Naive B cell (primary cell): ENCODE measurements around the gene GRB7. TPM values are rescaled to one million over a fixed set of nuclear protein-coding genes. Genes with fewer than 3 reads are reported as not detected.
A peak's percentile ranks its signal among the peaks of the same experiment; 100 is the strongest.
"Not testable (repeated sequence)": the region's sequence is repeated elsewhere in the genome, so short reads cannot be mapped to it uniquely, and the experiment has no call there.

Experiments used
- ATAC-seq, 2 donors: fragments of 150-1000 bp; cut with Tn5 transposase; 2 replicates each; pipeline ENCODE4 v1.10.0; 2021; ENCODE audit warnings: low read depth in 2 of 2, mild to moderate bottlenecking in 2 of 2, moderate library complexity in 2 of 2
- DNase-seq: peaks from one replicate; pipeline ENCODE4 v3.0.0; 2022
- H3K27ac Mint-ChIP-seq, 6 donors: one replicate each; pipeline ENCODE4 v1.8.0; 2020 to 2022; ENCODE audit warnings: mild to moderate bottlenecking in 6 of 6, mixed read lengths in 6 of 6, moderate library complexity in 5 of 6, inconsistent platforms in 2 of 6
- H3K27me3 Mint-ChIP-seq, 3 donors: one replicate each; pipeline ENCODE4 v1.8.0; 2021 to 2022; ENCODE audit warnings: mixed read lengths in 3 of 3, mild to moderate bottlenecking in 1 of 3
- H3K36me3 Mint-ChIP-seq, 2 donors: one replicate each; pipeline ENCODE4 v1.8.0; 2020 to 2022; ENCODE audit warnings: mixed read lengths in 2 of 2, inconsistent platforms in 1 of 2, mild to moderate bottlenecking in 1 of 2
- H3K4me1 Mint-ChIP-seq, 3 donors: one replicate each; pipeline ENCODE4 v1.8.0; 2020 to 2022; ENCODE audit warnings: mixed read lengths in 3 of 3, inconsistent platforms in 1 of 3, mild to moderate bottlenecking in 1 of 3, moderate library complexity in 1 of 3
- H3K4me3 Mint-ChIP-seq, 8 donors: one replicate each; pipeline ENCODE4 v1.8.0; 2020 to 2022; ENCODE audit warnings: mild to moderate bottlenecking in 8 of 8, mixed read lengths in 8 of 8, moderate library complexity in 8 of 8, inconsistent platforms in 2 of 8
- H3K9me3 Mint-ChIP-seq, 7 donors: one replicate each; pipeline ENCODE4 v1.8.0; 2020 to 2022; ENCODE audit warnings: mixed read lengths in 7 of 7, mild to moderate bottlenecking in 5 of 7, inconsistent platforms in 2 of 7, moderate library complexity in 1 of 7
- polyA plus RNA-seq, 6 donors: library from polyadenylated mRNA; unstranded; fragments of 300-500 nt; fragmentation: Illumina TruSeq; gene quantifications; one replicate each; pipeline ENCODE4 v1.2.3, GENCODE V29; 2021; ENCODE audit warnings: low read depth in 6 of 6

Gene GRB7
- polyA plus RNA-seq, 6 donors from 2014 or later = 0.23 to 0.65 (median 0.29) TPM; not detected in 3

DNA sequence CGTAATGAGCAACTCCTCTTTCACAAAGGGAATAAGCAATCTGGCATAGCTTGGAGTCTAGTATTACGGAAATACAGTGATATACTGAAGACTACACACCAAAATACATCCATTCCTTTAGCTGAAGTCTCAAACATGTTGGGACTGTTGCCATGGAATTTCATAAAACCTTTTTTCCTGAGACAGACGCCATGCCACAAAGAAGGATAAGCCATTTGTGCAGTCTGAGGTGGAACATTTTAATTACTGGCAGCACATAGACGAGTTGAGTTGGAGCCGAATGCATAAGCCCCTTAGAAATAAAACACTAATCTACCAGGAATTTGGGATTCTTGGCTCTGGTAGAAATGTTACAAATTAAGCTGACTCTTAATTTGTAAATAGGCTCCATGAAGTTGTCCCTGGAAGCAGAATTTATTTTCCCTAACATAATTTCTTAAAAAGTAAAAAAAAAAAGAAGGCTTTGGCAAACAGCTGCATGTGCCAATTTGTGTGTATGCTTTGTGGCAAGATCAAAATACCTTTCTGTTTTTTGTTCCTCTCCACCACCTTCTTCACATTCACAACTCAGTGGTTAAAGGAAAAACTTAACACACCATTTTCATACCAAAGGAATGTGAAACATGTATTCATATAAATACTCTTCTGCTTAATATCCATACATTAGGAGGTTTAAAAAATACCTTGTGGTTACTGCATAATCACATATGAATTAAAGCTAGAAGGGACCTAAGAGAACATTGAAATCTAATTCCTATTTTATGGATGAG is 25.5 kb downstream of the GRB7 start:
- H3K4me1 Mint-ChIP-seq = peaks cover 47 to 82% (median 55%) of the 10 kb centered on the region in 3 donors
- H3K9me3 Mint-ChIP-seq = no peaks in the 10 kb centered on the region

GRCh38 chr17:39764171-39764570 is 26.4 kb downstream of the GRB7 start:
- peaks cover 44 to 54% of the 10 kb centered on the region in 2 donors for H3K36me3 Mint-ChIP-seq
- peak overlapping the region in 3 of 6 donors; percentile 29 to 89 (median 80) for H3K27ac Mint-ChIP-seq
- ATAC-seq, H3K27me3 Mint-ChIP-seq, H3K4me3 Mint-ChIP-seq, DNase-seq, H3K9me3 Mint-ChIP-seq: not testable (repeated sequence)
- H3K4me1 Mint-ChIP-seq = peaks cover 47 to 82% (median 53%) of the 10 kb centered on the region in 3 donors

More for the DNA sequence above, 25.5 kb downstream of the GRB7 start:
- Mint-ChIP-seq H3K4me3 (no peak overlapping the region), H3K36me3 (peaks cover 35 to 45% of the 10 kb centered on the region in 2 donors), H3K27ac (peak overlapping the region in 4 of 6 donors; percentile 43 to 78 (median 62)), H3K27me3 (no peaks in the 10 kb centered on the region)
- ATAC-seq (no peak), DNase-seq (no peak)

- H3K9me3 Mint-ChIP-seq = no peaks in the 10 kb centered on the region
- no peaks in the 10 kb centered on the region for H3K27me3 Mint-ChIP-seq
- H3K4me3 Mint-ChIP-seq = peak overlapping the region in 1 of 8 donors; percentile 20
- DNase-seq (no peak), ATAC-seq (no peak)
- peaks cover 47 to 57% of the 10 kb centered on the region in 2 donors for H3K36me3 Mint-ChIP-seq
- H3K27ac Mint-ChIP-seq = peak overlapping the region; percentile 70 to 95 (median 85)
- H3K4me1 Mint-ChIP-seq = peaks cover 49 to 82% (median 53%) of the 10 kb centered on the region in 3 donors
These were observed 27.4 kb downstream of the GRB7 start for GRCh38 chr17:39765175-39765574.

DNA sequence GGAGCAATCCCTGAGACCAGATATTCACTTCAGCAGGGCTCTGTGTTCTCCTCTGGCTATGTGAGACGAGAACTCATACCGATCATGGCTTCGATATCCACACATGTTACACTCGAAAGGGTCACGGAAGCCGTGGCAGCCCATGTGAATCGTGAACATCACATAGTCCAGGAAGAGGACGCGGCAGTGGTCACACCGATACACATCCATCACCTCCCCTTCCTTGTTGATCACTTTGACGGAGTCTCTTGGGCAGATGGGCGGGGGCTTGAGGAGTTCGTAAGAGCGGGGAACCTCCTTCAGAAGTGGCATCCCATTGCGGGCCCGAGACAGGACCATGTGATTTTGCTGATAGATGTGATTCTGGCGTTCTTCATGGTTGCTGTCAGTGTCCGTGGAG is 28.0 kb downstream of the GRB7 start:
- no peak for DNase-seq
- ATAC-seq = no peak
- Mint-ChIP-seq H3K27me3 (no peaks in the 10 kb centered on the region), H3K4me1 (peaks cover 55 to 82% (median 56%) of the 10 kb centered on the region in 3 donors), H3K27ac (peak overlapping the region; percentile 66 to 94 (median 85)), H3K9me3 (no peaks in the 10 kb centered on the region), H3K36me3 (peaks cover 47 to 57% of the 10 kb centered on the region in 2 donors), H3K4me3 (peak overlapping the region in 2 of 8 donors; percentile 19)

GRCh38 chr17:39767147-39767546 is 29.4 kb downstream of the GRB7 start:
- ATAC-seq = no peak
- no peak for DNase-seq
- Mint-ChIP-seq H3K9me3 (no peaks in the 10 kb centered on the region), H3K4me3 (peak overlapping the region in 6 of 8 donors; percentile 1 to 62 (median 18)), H3K27me3 (no peaks in the 10 kb centered on the region), H3K4me1 (peaks cover 69 to 87% (median 70%) of the 10 kb centered on the region in 3 donors), H3K27ac (peak overlapping the region; percentile 81 to 97 (median 93)), H3K36me3 (peaks cover 57 to 69% of the 10 kb centered on the region in 2 donors)

DNA sequence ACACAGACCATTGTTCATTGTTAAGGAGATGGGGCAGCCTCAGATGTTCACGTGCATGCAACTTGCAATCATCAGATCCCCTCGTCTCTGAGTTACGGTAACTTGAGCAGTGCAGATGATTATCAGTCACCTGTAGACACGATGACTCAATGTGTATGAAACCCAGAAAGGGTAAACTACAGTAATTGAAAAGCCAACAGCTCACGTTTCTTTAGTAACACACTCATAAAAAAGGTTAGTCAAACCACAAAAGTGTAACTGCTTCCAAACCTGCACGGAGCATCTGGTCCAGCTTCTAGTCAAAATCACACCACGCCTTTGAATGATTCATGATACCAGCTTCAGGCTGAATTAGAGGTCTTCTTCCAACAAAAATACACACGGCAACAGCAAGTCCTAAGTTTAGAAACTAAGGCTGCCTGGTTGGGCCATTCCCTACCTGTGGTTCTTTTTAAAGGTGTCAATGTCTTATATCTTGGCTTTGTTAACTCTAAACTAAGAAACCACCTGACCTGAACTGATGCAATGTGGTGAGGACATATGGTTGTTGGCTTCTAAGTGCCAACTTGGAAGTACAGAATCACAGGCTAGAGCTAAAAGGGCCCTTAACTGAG is 32.3 kb downstream of the GRB7 start:
- Mint-ChIP-seq H3K27ac (peak overlapping the region; percentile 68 to 93 (median 86)), H3K4me3 (peak overlapping the region in 6 of 8 donors; percentile 6 to 92 (median 77)), H3K9me3 (no peaks in the 10 kb centered on the region), H3K27me3 (no peaks in the 10 kb centered on the region), H3K4me1 (peaks cover 86 to 100% (median 87%) of the 10 kb centered on the region in 3 donors), H3K36me3 (peaks cover 57 to 73% of the 10 kb centered on the region in 2 donors)
- ATAC-seq (peak in 1 of 2 donors; percentile 29), DNase-seq (no peak)

GRCh38 chr17:39772415-39772814 is 34.7 kb downstream of the GRB7 start:
- ATAC-seq (no peak), DNase-seq (no peak)
- H3K36me3 Mint-ChIP-seq = peaks cover 46 to 58% of the 10 kb centered on the region in 2 donors
- H3K27me3 Mint-ChIP-seq = no peaks in the 10 kb centered on the region
- H3K4me1 Mint-ChIP-seq = peaks cover 79 to 100% (median 94%) of the 10 kb centered on the region in 3 donors
- peak overlapping the region; percentile 69 to 92 (median 78) for H3K4me3 Mint-ChIP-seq
- H3K27ac Mint-ChIP-seq = peak overlapping the region; percentile 89 to 97 (median 94)
- H3K9me3 Mint-ChIP-seq = no peaks in the 10 kb centered on the region

GRCh38 chr17:39772987-39773934 is 35.5 kb downstream of the GRB7 start:
- no peaks in the 10 kb centered on the region for H3K9me3 Mint-ChIP-seq

DNA sequence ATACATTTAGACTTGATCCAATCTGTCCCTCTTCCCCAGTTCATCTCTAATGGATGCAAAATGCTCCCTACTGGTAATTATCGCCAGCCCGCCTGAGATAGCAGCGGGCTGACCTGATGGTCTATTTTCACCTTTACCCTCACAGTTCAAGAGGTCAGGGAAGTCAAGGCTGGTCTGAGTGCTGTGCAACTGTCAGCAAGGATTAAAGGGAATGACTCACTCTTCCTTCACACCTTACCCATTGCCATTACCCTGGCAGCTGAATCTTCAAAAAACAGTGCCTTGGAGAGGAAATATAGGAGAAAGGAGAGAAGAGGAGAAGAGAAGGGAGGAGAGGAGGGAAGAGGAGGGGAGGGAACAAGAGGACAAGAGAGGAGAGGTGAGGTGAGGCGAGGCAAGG is 36.3 kb downstream of the GRB7 start:
- no peak for DNase-seq
- Mint-ChIP-seq H3K4me3 (peak overlapping the region in 7 of 8 donors; percentile 51 to 95 (median 84)), H3K4me1 (peaks cover 76 to 99% (median 93%) of the 10 kb centered on the region in 3 donors), H3K36me3 (peaks cover 33 to 42% of the 10 kb centered on the region in 2 donors), H3K27me3 (no peaks in the 10 kb centered on the region), H3K27ac (peak overlapping the region; percentile 64 to 97 (median 92)), H3K9me3 (no peaks in the 10 kb centered on the region)
- ATAC-seq = no peak

More at GRCh38 chr17:39772987-39773934, 35.5 kb downstream of the GRB7 start:
- Mint-ChIP-seq H3K4me1 (peaks cover 81 to 100% (median 94%) of the 10 kb centered on the region in 3 donors), H3K27ac (peak overlapping the region; percentile 89 to 97 (median 94)), H3K4me3 (peak overlapping the region; percentile 7 to 92 (median 86)), H3K36me3 (peaks cover 41 to 49% of the 10 kb centered on the region in 2 donors), H3K27me3 (no peaks in the 10 kb centered on the region)
- DNase-seq (no peak), ATAC-seq (no peak)

DNA sequence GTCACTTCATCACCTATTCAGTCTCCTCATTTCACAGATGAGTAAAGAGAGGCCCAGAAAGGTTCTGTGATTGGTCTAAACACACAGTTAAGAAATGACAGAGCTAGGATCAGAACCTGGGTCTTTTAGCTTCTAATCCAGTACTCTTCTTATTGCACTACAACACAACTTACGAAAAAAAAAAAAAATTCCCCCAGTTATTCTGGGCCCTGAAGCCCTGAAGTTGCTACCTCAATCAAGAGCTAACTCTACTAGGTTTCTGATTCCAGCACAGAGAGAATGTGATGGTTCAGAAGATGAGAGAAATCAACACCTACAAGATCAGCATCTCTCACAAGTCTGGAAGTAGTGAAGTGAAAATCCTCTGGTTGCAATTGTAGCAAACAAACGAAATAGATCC is 37.3 kb downstream of the GRB7 start:
- DNase-seq (peak; percentile 43), ATAC-seq (peak; percentile 45 to 64)
- Mint-ChIP-seq H3K4me3 (peak overlapping the region; percentile 76 to 95 (median 86)), H3K36me3 (peaks cover 33 to 37% of the 10 kb centered on the region in 2 donors), H3K4me1 (peaks cover 74 to 95% (median 83%) of the 10 kb centered on the region in 3 donors), H3K9me3 (no peaks in the 10 kb centered on the region), H3K27me3 (no peaks in the 10 kb centered on the region), H3K27ac (peak overlapping the region; percentile 64 to 97 (median 92))

DNA sequence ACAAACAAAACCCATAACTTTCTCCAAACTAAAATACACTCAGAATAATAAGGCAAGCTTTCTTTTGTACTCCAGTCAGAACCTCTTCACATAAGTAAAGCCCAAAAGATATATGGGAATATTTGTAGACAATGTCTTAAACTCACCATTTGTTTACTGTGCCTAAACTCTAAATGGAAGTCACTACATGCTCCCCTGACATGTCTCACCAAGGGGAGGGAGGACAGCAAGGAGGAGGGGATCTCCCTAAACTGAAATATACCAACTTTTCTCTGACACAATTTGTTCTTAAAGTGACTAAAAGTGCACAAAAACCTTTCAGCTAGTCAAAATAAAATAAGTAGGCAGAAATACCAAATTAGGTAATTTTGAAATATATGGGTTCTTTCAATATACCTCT is 38.5 kb downstream of the GRB7 start:
- no peaks in the 10 kb centered on the region for H3K27me3 Mint-ChIP-seq
- DNase-seq (no peak), ATAC-seq (peak in 1 of 2 donors; percentile 33)
- peak overlapping the region; percentile 64 to 97 (median 90) for H3K27ac Mint-ChIP-seq
- peak overlapping the region; percentile 80 to 95 (median 86) for H3K4me3 Mint-ChIP-seq
- H3K4me1 Mint-ChIP-seq = peaks cover 72 to 94% (median 80%) of the 10 kb centered on the region in 3 donors
- peaks cover 37 to 41% of the 10 kb centered on the region in 2 donors for H3K36me3 Mint-ChIP-seq
- no peaks in the 10 kb centered on the region for H3K9me3 Mint-ChIP-seq

GRCh38 chr17:39777534-39778365 is 40.0 kb downstream of the GRB7 start:
- H3K36me3 Mint-ChIP-seq = peaks cover 36 to 40% of the 10 kb centered on the region in 2 donors

More at GRCh38 chr17:39777534-39778365, 40.0 kb downstream of the GRB7 start:
- DNase-seq = peak; percentile 17
- Mint-ChIP-seq H3K4me3 (peak overlapping the region; percentile 80 to 95 (median 90)), H3K4me1 (peaks cover 72 to 94% (median 80%) of the 10 kb centered on the region in 3 donors), H3K27me3 (no peaks in the 10 kb centered on the region), H3K27ac (peak overlapping the region; percentile 64 to 96 (median 82)), H3K9me3 (no peaks in the 10 kb centered on the region)
- ATAC-seq = peak; percentile 32 to 45
